Psoas muscle (tissue), 8 donors: ENCODE measurements around the gene NYAP2. TPM values are rescaled to one million over a fixed set of nuclear protein-coding genes. Genes with fewer than 3 reads are reported as not detected.

ENCODE experiments used
- ATAC-seq, 4 donors: fragments of 200-7000 bp; cut with Tn5 transposase; one replicate each; pipeline ENCODE4 v1.9.1; 2020; ENCODE audit warnings: moderate library complexity in 3 of 4, mild to moderate bottlenecking in 2 of 4
- DNase-seq, 2 donors: peaks; one replicate each; pipeline ENCODE4 v3.0.0-alpha.2; 2020
- H3K27ac ChIP-seq: fragments of 200-600 bp; one replicate; pipeline ENCODE4 v1.8.0; 2022
- H3K27me3 ChIP-seq, 3 donors: fragments of 200-600 bp in 1 of 3; one replicate each; pipeline versions ENCODE4 v1.6.1 to v1.8.0; 2013 to 2022; ENCODE audit warnings: low read length in 2 of 3, mild to moderate bottlenecking in 2 of 3, moderate library complexity in 1 of 3; ENCODE audit not compliant: insufficient read depth in 3 of 3
- H3K36me3 ChIP-seq, 2 donors: fragments of 200-600 bp in 1 of 2; one replicate each; pipeline versions ENCODE4 v1.6.1 to v1.8.0; 2013 to 2022; ENCODE audit warnings: low read depth in 1 of 2, mild to moderate bottlenecking in 1 of 2, moderate library complexity in 1 of 2; ENCODE audit not compliant: insufficient read depth in 1 of 2
- H3K4me1 ChIP-seq: fragments of 200-600 bp; one replicate; pipeline ENCODE4 v1.8.0; 2022
- H3K4me3 ChIP-seq: fragments of 200-600 bp; one replicate; pipeline ENCODE4 v1.8.0; 2022; ENCODE audit warnings: mild to moderate bottlenecking
- H3K9me3 ChIP-seq: fragments of 200-600 bp; one replicate; pipeline ENCODE4 v1.8.0; 2022
- CTCF ChIP-seq: fragments of 200-600 bp; IDR thresholded peaks from one replicate; pipeline ENCODE4 v1.8.0; 2022; ENCODE audit warnings: antibody characterized with exemption
- WGBS, 3 donors: extraction: QIAGEN DNeasy Blood & Tissue Kit; methylation state at CpG; one replicate each; pipeline versions ENCODE4 v1.1.6 to v1.1.7; 2013; 5-methylcytosine and 5-hydroxymethylcytosine counted together
- intact Hi-C, 2 donors: fragments of 100-400 bp; cut with DNase I; formaldehyde crosslinking; loops; one replicate each; pipeline versions ENCODE4 v1.11.0 to v1.14.2; 2022
- polyA plus RNA-seq, 3 donors: library from polyadenylated mRNA; stranded (reverse); fragments of 200-250 nt; gene quantifications; one replicate each; pipeline ENCODE4 v1.2.3, GENCODE V29; 2013
- total RNA-seq, 4 donors: library from RNA; stranded (reverse); fragmentation: NEBNext Ultra II Directional in 2 of 4; extraction: Animal tissue kit (Norgen Biotek cat#: 25700) in 2 of 4; gene quantifications; one replicate each; pipeline versions ENCODE4 v1.2.1 to v1.2.4, GENCODE V29; 2021 to 2023
- donor health status: healthy with polysubstance abuse.
- donor health status: DM: no; HTN: no; CAD: no; lungs with moderate emphysema.
- donor health status: Bipolar disorder and iron deficiency.
- donor health status: healthy.
- donor health status: DM: yes; HTN: yes; CAD: no.
- donor health status: DM: no; HTN: no; CAD: no.
- donor health status: DM: no; HTN: no; CAD: no.
- donor health status: DM: yes; HTN: yes; CAD: no.

NYAP2 gene
- total and polyA plus RNA-seq, 7 donors = 0.03 to 5.0 (median 0.90) TPM

GRCh38 chr2:225486236-225486635 is 86.7 kb downstream of the NYAP2 start:
- H3K36me3 ChIP-seq = no peaks in the 10 kb centered on the region
- WGBS, 3 donors = 53 to 66% (median 62%) methylated on average over 3 of the region's 3 CpGs
- H3K4me1 ChIP-seq = no peaks in the 10 kb centered on the region
- intact Hi-C loops = no loop called here
- H3K27ac ChIP-seq = no peak overlapping the region
- ATAC-seq (no peak), DNase-seq (no peak)
- TF ChIP-seq CTCF = no peak
- H3K27me3 ChIP-seq = no peaks in the 10 kb centered on the region
- no peak overlapping the region for H3K4me3 ChIP-seq
- no peaks in the 10 kb centered on the region for H3K9me3 ChIP-seq

GRCh38 chr2:225487878-225488416 is 88.4 kb downstream of the NYAP2 start:
- no peak for ATAC-seq
- 40 to 46% (median 46%) methylated on average over 2 of the region's 2 CpGs for WGBS, 3 donors
- no peak for DNase-seq
- H3K4me1 ChIP-seq = no peaks in the 10 kb centered on the region
- H3K9me3 ChIP-seq = no peaks in the 10 kb centered on the region
- no peaks in the 10 kb centered on the region for H3K36me3 ChIP-seq
- no peak overlapping the region for H3K4me3 ChIP-seq
- no peak for TF ChIP-seq CTCF
- H3K27ac ChIP-seq = no peak overlapping the region
- intact Hi-C loops = no loop called here
- no peaks in the 10 kb centered on the region for H3K27me3 ChIP-seq

- H3K4me3 ChIP-seq = no peak overlapping the region
- intact Hi-C loops = no loop called here
- H3K27me3 ChIP-seq = no peaks in the 10 kb centered on the region
- no peak for DNase-seq
- no peaks in the 10 kb centered on the region for H3K9me3 ChIP-seq
- 83 to 91% (median 86%) methylated on average over 2 of the region's 2 CpGs for WGBS, 3 donors
- no peaks in the 10 kb centered on the region for H3K36me3 ChIP-seq
- ATAC-seq = no peak
- H3K4me1 ChIP-seq = no peaks in the 10 kb centered on the region
- no peak overlapping the region for H3K27ac ChIP-seq
- TF ChIP-seq CTCF = no peak
Observed at GRCh38 chr2:225488743-225489142, 89.2 kb downstream of the NYAP2 start.

- ATAC-seq = peak; percentile 73 to 92 (median 84)
- no peak overlapping the region for H3K4me3 ChIP-seq
- H3K9me3 ChIP-seq = no peaks in the 10 kb centered on the region
- no peaks in the 10 kb centered on the region for H3K4me1 ChIP-seq
- no peaks in the 10 kb centered on the region for H3K36me3 ChIP-seq
- intact Hi-C loops = no loop called here
- no peak for TF ChIP-seq CTCF
- no peaks in the 10 kb centered on the region for H3K27me3 ChIP-seq
- DNase-seq = no peak
- H3K27ac ChIP-seq = peak overlapping the region; percentile 61
- 60 to 70% (median 62%) methylated on average over 5 of the region's 5 CpGs for WGBS, 3 donors
Observed at GRCh38 chr2:225493420-225494099, 94.0 kb downstream of the NYAP2 start.

GRCh38 chr2:225494100-225494459 is 94.6 kb downstream of the NYAP2 start:
- H3K36me3 ChIP-seq = no peaks in the 10 kb centered on the region
- peak overlapping the region; percentile 61 for H3K27ac ChIP-seq
- TF ChIP-seq CTCF = no peak
- H3K9me3 ChIP-seq = no peaks in the 10 kb centered on the region
- peak; percentile 71 to 92 (median 86) for ATAC-seq
- no peaks in the 10 kb centered on the region for H3K4me1 ChIP-seq
- no peak for DNase-seq
- intact Hi-C loops = no loop called here
- no peak overlapping the region for H3K4me3 ChIP-seq
- H3K27me3 ChIP-seq = no peaks in the 10 kb centered on the region
